Large intestine (tissue), 3 donors: ENCODE results near the gene MZT2A. TPM values are rescaled to one million over a fixed set of nuclear protein-coding genes. Genes with fewer than 3 reads are reported as not detected.
"Not testable (repeated sequence)": the region's sequence is repeated elsewhere in the genome, so short reads cannot be mapped to it uniquely, and the experiment has no call there.

Experiments
- DNase-seq, 2 donors: peaks; one replicate each; pipeline versions ENCODE4 v3.0.0 to v3.0.0-alpha.2; 2013
- H3K27ac ChIP-seq: one replicate; pipeline ENCODE4 v1.5.1; 2013; ENCODE audit warnings: low read length
- H3K27me3 ChIP-seq: 2 replicates; pipeline ENCODE4 v1.6.1; 2013; ENCODE audit warnings: low read length; ENCODE audit not compliant: control insufficient read depth, insufficient read depth
- H3K36me3 ChIP-seq: 2 replicates; pipeline ENCODE4 v1.6.1; 2013; ENCODE audit warnings: low read length; ENCODE audit not compliant: control insufficient read depth, insufficient read depth
- H3K4me1 ChIP-seq: one replicate; pipeline ENCODE4 v1.6.1; 2013; ENCODE audit warnings: low read length; ENCODE audit not compliant: control insufficient read depth, insufficient read depth
- H3K4me3 ChIP-seq: one replicate; pipeline ENCODE4 v1.5.1; 2013; ENCODE audit warnings: low read length
- H3K9me3 ChIP-seq: one replicate; pipeline ENCODE4 v1.6.1; 2013; ENCODE audit warnings: mild to moderate bottlenecking, low read depth, low read length, moderate library complexity; ENCODE audit not compliant: control insufficient read depth
- WGBS: methylation state at CpG from one replicate; pipeline ENCODE4 v1.1.5; 2013; ENCODE audit warnings: low lambda C conversion rate; ENCODE audit not compliant: insufficient coverage; 5-methylcytosine and 5-hydroxymethylcytosine counted together
- polyA plus RNA-seq: library from polyadenylated mRNA; unstranded; fragments of 120-200 nt; gene quantifications from one replicate; pipeline ENCODE4 v1.2.1, GENCODE V29; 2013

MZT2A gene
- polyA plus RNA-seq, 1 donor = 70.5 TPM

DNA sequence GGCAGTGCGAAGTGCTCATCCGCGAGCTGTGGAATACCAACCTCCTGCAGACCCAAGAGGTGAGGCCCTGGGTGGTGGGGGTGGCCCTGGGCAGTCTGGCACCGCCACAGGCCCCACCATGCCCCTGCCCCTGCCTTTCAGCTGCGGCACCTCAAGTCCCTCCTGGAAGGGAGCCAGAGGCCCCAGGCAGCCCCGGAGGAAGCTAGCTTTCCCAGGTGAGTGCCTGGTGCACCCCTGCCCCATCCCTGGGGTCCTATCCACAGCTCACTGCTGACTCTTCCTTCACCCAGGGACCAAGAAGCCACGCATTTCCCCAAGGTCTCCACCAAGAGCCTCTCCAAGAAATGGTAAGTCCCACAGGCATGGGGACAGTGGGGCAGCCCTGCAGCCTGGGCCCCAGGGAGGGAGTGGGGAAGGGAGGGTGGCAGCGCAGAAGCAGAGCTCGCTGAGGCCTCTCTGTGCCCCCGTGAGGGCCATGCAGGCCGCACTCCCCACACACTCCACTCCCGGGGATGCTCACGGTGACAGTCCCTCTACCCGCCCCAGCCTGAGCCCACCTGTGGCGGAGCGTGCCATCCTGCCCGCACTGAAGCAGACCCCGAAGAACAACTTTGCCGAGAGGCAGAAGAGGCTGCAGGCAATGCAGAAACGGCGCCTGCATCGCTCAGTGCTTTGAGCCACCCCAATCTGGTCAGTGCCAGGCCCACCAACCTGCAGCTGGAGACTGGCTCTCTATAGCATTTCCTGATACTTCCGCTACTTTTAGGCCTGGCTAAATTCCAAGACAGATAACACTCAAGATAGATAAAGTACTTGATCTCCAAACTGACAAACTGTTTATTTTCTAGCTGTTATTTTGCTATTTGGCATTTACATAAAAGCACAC is 40.8 kb upstream of the MZT2A start:
- not testable (repeated sequence) for H3K27ac ChIP-seq, H3K9me3 ChIP-seq, H3K27me3 ChIP-seq, DNase-seq, H3K4me1 ChIP-seq, H3K4me3 ChIP-seq, H3K36me3 ChIP-seq
- no CpG with 5 or more reads among the region's 23 CpGs for WGBS

DNA sequence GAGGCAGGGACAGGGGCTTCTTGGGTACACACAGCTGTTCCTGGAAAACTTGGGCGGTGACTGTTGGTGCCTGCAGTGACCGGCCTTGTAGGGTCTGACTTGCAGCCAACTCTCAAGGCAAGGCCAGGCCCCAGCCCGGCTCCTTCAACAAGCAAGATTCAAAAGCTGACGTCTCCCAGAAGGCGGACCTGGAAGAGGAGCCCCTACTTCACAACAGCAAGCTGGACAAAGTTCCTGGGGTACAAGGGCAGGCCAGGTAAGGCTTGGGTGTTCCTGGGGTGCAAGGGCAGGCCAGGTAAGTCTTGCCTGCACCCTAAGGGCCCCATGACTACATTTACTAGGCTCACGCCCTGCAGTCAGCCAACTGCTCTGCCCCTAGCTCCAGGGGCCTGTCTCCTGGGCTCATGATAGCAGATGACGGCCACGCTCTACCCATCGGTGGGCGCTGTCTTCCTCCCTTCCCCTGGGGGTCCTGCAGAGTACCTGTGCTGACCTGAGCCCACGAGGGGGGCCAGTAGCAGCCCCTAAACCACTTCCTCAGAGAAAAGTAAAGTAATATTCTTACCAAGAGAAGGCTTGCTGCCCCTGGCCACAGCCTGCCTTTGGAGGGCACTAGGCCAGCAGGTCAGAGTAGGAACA is 39.5 kb upstream of the MZT2A start:
- H3K27me3 ChIP-seq, H3K4me3 ChIP-seq, H3K27ac ChIP-seq, H3K9me3 ChIP-seq, DNase-seq, H3K4me1 ChIP-seq, H3K36me3 ChIP-seq: not testable (repeated sequence)
- WGBS = no CpG with 5 or more reads among the region's 11 CpGs

DNA sequence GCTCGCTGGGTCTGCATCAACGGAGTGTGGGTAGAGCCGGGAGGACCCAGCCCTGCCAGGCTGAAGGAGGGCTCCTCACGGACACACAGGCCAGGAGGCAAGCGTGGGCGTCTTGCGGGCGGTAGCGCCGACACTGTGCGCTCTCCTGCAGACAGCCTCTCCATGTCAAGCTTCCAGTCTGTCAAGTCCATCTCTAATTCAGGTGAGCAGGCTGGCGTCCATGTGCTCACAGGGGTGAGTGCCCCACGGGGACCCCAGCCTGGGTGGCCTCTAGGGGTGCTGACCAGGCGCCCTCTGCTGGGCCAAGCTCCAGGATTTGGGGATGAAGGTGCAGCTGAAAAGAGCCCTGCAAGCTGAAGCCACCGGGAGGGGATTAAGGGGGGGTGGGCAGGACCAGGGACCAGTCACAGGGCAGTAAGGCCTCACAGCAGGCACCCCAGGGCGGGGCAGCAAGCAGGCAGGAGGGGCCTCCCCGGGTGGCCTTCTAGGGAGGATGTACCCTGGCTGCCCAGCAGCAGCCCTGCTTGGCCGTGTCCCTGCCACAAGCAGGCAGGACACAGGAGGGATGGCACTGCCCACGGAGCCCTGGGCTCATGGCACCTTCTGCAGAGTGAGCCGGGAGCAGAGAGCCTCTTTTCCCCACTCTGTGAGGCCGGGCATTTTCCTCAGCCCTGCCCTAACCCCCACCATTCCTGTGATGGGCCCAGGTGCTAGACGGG is 38.6 kb upstream of the MZT2A start:
- not testable (repeated sequence) for H3K36me3 ChIP-seq, DNase-seq, H3K4me1 ChIP-seq, H3K27ac ChIP-seq, H3K9me3 ChIP-seq, H3K4me3 ChIP-seq, H3K27me3 ChIP-seq
- WGBS = no CpG with 5 or more reads among the region's 22 CpGs

DNA sequence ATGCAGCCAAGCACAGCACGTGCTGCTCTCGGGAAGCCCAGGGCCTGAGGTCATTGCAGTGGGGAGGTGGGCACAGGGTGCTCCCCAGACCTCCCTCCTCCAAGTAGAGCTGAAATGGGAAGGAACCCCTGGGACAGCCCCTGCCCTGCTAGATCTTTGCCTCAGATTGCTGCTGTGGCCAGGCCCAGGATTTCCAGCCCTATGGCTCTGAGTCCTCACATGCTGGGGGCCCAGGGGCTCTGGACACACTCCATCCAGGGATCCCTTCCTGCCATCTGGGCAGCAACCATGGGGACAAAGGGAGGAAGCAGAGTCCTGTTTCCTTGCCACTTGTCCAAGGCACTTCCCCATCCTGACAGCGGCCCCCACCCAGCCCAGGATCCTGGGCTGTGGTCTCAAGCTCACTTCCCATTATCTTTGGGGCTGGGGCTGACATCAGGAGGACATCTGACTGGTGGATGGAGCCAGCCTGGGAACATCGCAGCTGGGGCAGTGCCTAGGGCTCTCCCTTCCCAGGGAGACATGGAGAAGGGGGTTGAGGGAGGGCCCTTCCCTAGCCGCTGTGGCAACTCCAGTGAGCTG is 37.8 kb upstream of the MZT2A start:
- not testable (repeated sequence) for H3K4me3 ChIP-seq, H3K27me3 ChIP-seq, H3K36me3 ChIP-seq, DNase-seq, H3K4me1 ChIP-seq, H3K9me3 ChIP-seq, H3K27ac ChIP-seq
- WGBS = no CpG with 5 or more reads among the region's 5 CpGs

DNA sequence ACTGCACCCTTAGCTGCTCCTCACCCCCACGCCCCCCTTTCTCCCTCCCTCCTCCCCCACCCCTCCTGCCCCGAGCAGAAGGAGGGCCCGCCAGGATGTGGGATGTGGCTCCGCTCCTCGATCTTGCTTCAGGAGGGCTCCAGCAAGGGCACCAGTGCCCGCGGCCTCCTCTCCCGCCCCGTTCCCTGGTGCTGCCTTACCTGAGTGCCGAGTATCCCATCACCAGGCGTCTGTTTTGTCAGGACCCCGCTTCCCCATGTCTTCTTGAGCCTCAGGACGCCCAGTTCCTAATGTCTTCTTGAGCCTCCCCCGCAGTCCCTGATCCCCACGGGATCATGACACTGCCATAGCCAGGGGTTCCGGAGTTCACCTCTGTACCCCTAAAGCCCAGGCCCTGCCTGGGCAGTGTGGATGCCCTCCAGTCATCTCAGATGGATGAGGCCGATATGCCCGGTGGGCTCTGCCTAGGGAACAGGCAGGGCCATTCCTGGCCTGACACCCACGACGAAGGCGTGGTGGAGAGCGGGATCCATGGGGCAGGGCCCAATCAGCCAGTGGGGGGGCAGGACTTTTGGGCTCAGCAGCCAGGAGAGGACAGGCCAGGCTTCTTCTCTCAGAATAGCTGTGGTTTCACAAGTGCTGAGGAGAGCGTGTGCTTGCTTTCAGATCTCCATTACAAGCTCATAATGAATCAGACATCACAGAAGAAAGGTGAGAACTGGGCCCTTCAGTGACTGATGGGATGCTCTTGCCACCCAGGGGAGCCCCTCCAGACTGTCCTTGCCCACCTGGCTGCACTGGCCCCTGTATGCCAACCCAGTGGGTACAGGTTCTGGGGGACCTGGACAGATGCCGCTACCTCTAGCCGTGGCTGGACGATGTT is 37.0 kb upstream of the MZT2A start:
- not testable (repeated sequence) for H3K4me1 ChIP-seq, H3K36me3 ChIP-seq
- no CpG with 5 or more reads among the region's 26 CpGs for WGBS

DNA sequence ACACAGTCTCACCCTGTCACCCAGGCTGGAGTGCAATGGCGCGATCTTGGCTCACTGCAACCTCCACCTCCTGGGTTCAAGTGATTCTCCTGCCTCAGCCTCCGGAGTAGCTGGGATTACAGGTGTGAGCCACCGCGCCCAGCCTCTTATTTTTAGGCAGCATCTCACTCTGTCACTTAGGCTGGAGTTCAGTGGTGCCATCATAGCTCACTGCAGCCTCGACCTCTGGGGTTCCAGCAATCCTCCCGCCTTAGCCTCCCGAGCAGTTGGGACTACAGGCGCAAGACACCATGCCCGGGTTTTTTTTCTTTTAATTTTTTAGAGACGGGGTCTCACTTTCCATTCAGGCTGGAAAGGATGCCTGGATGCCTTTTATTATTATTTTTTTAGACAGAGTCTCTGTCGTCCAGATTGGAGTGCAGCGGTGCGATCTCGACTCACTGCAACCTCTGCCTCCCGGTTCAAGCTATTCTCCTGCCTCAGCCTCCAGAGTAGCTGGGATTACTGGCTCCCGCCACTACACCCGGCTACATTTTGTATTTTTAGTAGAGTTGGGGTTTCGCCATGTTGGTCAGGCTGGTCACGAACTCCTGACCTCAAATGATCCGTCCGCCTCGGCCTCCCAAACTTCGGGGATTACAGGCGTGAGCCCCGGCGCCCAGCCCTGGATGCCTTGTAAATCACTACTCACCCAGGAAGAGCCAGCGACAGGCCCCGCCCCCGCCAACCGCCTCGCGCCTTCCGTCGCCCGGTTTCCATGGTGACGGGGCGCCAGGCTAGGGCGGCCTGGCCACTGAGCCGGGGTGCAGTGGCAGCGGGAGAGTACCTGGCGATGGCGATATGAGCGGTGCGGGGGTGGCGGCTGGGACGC is 35.2 kb upstream of the MZT2A start, which contains the start of gene CCDC74A:
Gene CCDC74A, plus strand, starts transcription at position 758 of the 871 bp plus-strand sequence. Its CDS starts 83 bp downstream, at position 841.
- not testable (repeated sequence) for H3K27ac ChIP-seq, H3K36me3 ChIP-seq, H3K9me3 ChIP-seq, H3K4me1 ChIP-seq, H3K27me3 ChIP-seq
- H3K4me3 ChIP-seq = peak within 1 kb of the TSS; percentile 10
- peak; percentile 31 to 54 for DNase-seq
- 80% methylated on average over 1 of the region's 47 CpGs for WGBS

More for the DNA sequence above, 37.0 kb upstream of the MZT2A start:
- not testable (repeated sequence) for H3K4me3 ChIP-seq, H3K9me3 ChIP-seq, H3K27me3 ChIP-seq, DNase-seq, H3K27ac ChIP-seq

- H3K4me3 ChIP-seq, H3K9me3 ChIP-seq, H3K4me1 ChIP-seq, H3K27ac ChIP-seq, DNase-seq, H3K27me3 ChIP-seq, H3K36me3 ChIP-seq: not testable (repeated sequence)
- no CpG with 5 or more reads among the region's 2 CpGs for WGBS
Measured at GRCh38 chr2:131525256-131525655, 33.1 kb upstream of the MZT2A start.

DNA sequence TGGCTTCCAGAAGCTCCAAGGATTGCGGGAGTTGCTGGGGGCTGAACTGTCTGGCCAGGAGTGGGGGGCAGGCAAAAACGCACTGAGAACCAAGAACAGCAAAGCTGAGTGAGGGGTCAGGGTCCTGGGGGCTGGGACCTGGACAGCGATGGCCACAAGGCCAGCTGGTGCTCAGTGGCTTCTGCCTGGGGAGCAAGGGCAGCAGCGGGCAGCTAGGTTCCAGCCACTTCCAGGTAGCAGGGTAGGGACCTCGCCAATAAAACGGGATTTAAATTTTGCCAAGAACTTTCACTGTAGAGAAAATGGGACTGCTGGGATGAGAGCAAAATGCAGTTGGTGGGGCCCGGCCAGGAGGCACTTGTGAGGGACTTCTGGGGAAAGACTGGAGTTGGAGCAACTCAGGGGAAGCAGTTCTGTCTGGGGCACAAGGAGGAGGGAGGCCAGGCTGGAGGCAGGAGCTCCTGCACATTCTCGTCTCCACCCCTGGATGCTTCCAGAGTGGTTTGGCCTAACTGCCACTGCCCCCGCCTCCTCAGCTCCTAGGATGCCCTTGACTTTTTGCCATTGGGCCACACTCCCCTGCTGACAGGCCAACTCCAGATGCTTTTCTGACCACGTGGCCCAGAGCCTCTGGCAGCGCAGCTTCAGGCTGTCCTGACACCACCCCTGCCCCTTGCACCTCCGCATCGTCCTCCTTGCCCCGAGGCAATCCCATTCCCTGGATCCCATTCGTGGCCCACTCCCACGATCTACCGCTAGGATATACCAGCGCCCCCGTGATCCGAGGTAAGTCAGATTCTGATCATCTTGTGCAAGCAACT is 30.0 kb upstream of the MZT2A start:
- DNase-seq = no peak
- H3K27me3 ChIP-seq = no peaks in the 10 kb centered on the region
- WGBS = 80% methylated on average over 3 of the region's 20 CpGs

More for the DNA sequence above, 30.0 kb upstream of the MZT2A start:
- Histone ChIP-seq H3K27ac (no peak overlapping the region), H3K36me3 (peaks cover 17% of the 10 kb centered on the region), H3K4me3 (no peak overlapping the region), H3K9me3 (no peaks in the 10 kb centered on the region), H3K4me1 (no peaks in the 10 kb centered on the region)
